HG02623 (cell line): ENCODE data around the gene ASPM.

ENCODE experiments used
- ATAC-seq: cut with Tn5 transposase; IDR thresholded peaks from one replicate; pipeline ENCODE4 v1.9.1; 2021; ENCODE audit warnings: moderate library complexity; ENCODE audit not compliant: unreplicated experiment

The ASPM gene, protein sequence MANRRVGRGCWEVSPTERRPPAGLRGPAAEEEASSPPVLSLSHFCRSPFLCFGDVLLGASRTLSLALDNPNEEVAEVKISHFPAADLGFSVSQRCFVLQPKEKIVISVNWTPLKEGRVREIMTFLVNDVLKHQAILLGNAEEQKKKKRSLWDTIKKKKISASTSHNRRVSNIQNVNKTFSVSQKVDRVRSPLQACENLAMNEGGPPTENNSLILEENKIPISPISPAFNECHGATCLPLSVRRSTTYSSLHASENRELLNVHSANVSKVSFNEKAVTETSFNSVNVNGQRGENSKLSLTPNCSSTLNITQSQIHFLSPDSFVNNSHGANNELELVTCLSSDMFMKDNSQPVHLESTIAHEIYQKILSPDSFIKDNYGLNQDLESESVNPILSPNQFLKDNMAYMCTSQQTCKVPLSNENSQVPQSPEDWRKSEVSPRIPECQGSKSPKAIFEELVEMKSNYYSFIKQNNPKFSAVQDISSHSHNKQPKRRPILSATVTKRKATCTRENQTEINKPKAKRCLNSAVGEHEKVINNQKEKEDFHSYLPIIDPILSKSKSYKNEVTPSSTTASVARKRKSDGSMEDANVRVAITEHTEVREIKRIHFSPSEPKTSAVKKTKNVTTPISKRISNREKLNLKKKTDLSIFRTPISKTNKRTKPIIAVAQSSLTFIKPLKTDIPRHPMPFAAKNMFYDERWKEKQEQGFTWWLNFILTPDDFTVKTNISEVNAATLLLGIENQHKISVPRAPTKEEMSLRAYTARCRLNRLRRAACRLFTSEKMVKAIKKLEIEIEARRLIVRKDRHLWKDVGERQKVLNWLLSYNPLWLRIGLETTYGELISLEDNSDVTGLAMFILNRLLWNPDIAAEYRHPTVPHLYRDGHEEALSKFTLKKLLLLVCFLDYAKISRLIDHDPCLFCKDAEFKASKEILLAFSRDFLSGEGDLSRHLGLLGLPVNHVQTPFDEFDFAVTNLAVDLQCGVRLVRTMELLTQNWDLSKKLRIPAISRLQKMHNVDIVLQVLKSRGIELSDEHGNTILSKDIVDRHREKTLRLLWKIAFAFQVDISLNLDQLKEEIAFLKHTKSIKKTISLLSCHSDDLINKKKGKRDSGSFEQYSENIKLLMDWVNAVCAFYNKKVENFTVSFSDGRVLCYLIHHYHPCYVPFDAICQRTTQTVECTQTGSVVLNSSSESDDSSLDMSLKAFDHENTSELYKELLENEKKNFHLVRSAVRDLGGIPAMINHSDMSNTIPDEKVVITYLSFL (N-terminal part only)

DNA sequence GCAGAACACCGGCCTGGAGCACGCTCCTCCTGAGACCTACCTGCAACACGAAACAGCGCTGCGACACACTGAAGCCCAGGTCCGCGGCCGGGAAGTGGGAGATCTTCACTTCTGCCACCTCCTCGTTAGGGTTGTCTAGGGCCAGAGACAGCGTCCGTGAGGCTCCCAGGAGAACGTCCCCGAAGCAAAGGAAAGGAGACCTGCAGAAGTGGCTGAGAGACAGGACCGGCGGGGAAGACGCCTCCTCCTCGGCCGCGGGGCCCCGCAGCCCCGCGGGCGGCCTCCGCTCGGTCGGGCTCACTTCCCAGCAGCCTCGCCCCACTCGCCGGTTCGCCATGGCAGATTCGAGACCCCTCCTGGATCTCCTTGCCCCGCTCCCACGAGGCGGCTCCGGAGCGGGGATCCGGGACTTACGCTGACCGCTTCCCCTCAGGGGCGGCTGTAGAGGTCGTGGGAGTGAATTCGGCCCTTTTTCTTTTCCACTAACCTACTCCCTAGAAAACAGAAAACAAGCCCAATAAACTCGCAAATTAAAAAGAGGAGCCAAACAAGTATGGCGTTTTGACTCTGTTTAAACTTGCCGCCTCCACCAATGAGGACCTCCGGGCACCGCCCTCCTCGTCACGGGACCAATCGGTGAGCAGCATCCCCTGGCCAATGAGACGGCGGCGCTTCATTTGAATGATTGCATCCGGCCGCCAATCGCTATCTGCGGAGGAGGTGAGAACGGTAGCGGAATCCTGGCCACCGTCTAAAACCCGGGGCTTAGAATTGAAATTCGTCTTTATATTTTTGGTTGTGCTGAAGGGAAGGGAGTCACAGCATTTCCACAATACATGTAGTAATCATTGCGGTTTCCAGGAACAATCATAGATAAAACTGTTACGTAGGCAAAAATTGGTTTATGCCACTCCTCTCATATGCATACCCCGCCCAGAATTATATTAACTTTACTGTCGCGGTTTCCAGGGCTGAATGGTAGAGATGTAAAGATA lies at the start of gene ASPM:
Gene ASPM (minus strand): TSS at position 569 of the 995 bp plus-strand sequence. CDS start 232 bp downstream, at position 337.
- ATAC-seq, result peak; percentile 97

DNA sequence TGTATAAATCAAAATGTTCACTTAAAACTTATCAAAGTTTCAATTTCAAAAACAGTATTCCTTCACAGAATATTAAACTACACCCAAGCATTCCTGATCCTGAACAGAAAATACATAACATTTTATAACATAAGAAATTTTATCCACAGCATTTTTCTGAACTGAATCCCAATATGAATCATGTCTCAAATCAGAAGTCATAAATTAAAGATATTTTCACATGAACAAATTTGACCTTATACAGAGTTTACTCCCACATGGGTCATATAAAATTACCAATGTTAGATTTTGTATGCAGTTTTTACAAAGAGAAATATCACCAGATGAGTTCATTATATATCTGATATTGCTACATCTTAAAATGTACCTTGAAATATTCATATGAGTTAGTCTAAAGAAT lies 48.6 kb upstream of the ASPM start:
- ATAC-seq, result no peak

DNA sequence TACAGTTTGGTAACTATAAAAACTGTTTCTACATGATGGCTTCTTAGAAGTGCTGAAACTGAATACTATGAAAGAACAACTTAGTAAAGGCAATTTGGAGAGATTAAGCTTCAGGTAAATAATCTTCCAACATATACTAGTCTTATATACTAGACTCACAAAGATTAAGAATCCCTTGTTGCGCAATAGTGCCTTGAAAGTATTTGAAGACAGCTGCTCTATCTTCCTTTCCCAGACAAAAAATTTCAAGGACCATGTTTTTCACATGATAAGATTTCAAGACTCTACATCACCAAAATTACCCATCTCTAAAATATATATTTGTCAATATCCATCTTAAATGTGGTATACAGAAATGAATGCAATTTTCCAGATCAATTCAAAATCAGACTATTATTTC lies 37.7 kb upstream of the ASPM start:
- ATAC-seq, result no peak

DNA sequence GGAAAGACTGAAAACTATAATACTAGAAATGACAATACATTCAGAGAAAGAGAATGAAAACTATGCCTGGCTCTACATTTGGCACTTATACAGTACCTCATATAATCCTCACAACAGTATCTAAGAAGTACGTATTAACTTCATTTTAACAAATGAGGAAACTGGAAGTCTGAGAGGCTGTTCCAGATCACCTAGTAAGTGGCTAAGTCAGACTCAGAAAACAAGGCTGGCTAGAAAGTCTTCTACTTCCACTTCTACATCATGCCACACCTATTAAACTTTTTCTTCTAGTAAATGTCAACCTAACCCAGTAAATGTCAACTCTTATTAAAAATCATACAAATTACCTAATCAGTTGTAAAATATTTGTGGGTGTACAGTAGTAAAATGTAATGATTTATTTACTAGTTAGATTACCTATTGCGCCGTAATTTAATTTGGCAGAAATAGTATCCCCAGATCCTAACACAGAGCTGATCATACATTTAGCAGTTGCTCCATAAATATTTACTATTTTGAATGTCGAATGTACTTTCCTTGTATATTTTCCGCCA lies 36.8 kb upstream of the ASPM start:
- ATAC-seq, result no peak

DNA sequence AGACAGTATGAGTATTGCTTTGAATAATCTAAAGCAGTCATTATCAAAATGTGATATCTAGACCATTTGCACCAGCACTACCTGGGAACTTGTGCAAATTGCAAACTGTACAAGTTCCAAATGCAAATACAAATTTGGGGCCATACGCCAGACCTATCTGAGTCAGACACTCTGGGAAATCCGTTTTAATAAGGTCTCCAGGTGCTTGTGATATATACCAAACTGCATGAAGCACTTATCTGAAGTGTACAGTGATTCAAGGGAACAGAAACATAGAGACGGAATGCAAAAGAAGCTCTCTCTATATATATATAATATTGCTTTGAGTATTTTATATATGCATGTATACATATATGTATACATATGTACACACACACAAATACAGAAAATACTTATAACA lies 36.2 kb upstream of the ASPM start:
- ATAC-seq, result no peak

DNA sequence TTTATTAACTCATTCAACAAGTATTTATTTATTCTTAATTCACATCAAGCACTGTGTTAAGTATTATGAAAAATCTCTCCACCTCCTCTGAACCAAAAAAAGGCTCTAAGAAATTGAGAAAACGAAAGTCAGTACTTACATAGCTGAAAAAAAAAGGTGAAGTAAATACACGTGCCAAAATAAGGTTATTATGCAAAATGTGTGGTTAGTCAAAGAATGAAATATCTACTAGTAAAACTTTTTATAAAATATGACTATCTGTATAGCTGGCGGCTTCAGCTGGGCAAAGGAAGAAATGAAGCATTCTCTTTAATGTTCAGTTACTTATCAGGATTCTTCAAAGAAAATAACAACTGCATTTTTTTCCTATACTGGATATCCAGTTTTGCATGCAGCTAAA lies 35.5 kb upstream of the ASPM start:
- no peak for ATAC-seq

DNA sequence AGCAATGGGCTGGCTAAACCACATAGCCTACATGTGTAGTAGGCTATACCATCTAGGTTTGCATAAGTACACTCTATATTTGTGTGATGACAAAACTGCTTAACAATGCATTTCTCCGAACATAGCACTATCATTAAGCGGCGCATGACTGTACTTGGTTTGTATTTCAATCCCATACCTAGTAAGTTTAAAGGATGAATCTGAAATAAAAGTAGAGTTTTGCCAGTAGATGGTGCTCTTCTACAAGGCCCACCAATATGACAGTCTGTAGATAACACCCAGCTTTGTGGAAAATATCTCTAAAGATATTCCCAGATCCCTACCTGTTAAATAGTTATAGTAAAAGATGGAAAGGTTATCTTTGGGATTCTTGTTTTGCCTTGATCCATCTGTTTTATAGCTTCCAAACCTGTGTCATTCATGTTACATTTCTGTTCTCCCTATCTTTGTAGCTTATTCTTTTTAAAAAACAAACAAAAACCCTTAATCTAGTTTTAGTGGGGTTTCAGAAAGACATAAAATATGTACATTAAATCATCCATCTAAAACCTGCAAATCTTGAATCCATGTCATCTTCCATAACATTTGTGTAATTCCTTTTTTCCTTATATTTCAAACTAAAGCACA lies 33.9 kb upstream of the ASPM start:
- ATAC-seq, result peak; percentile 45

DNA sequence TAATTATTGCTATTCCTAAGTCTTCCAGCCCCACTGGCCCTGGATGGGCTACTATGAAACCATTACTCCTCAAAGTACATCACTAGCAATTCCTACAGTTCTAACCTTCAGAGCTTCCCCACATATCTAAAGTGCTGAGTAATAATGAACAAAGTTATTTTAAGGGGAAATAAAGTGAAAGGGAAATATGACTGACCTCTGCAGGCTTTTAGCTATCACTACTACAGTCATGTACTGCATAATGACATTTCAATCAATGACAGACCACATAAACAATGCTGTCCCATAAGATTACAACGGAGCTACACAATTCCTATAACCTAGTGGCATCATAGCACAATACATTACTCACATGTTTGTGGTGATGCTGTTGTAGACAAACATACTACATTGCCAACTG lies 32.5 kb upstream of the ASPM start:
- ATAC-seq, result peak; percentile 44

DNA sequence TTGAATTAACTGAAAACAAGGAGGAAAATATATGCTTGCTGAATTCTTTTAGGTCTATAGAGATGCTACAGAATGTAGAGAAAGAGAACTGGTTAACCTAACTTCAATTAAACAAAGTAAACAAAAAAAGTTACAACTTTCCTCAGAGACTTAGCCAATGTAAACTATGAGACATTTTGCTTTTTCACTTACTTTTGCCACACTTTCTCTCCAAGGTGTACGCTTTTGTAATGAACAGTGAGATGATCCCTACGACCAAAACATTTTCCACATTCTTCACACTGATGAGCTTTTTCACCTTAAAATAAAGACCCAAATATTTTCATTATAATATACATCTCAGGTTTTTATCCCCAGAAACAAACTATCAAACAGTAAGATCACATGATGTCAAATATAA lies 28.3 kb upstream of the ASPM start:
- no peak for ATAC-seq

DNA sequence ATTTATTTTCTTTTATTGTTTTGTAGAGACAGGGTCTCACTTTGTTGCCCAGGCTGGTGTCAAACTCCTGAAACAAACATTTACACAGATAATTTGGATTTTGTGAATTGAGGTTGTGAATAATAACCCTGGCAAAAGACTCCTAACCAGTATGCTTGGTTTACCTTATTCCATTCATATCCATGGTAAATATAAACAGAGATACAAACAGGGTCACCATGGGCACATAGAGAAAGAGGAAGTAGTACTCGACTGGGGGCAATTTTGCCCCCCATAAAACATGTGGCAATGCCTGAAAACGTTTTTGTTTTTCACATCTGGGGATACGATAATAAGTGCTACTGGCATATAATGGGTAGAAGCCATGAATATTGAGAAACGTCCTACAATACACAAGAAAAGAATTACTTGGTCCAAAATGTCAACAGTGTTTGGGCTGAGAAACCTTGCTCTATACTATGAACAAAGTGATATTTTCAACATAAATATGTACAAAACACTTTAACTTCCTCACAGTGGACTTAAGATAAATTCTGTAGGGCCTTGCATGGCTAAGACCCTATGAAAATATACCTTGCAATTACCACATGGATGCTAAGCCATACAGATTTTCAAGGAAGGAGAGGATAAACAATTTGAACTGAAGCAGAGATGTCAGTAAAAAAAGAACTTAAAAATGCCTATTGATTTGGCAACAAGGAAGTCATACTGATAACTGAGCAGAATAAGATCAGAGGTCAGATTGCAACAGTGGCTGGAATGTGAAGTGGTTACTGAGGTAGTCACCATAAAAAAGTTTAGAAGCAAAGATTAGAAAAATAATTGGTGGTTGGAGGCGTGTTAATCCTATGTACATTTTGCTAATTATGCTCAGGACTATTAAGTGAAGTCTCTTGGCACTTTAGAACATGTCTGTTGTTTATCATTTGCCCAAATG lies 27.4 kb upstream of the ASPM start:
- ATAC-seq, result no peak

DNA sequence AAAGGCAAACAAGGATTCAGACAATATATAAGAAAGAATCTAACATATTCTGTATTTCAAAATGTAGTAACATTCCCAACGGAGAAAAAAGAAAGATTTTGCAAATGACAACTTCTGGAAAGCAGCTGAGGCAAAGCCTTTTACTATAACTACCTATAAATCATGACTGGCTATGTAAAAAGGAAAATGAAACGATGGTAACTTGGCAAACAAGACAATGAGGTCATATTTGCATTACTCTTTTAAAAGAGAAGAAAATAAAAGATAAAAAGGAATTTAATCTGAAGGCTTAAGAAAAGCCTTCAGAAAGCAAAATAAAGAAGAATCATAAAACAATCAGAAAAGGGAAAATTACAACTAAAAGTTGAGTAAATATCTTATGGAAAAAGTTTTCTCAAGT lies 25.1 kb upstream of the ASPM start:
- no peak for ATAC-seq

DNA sequence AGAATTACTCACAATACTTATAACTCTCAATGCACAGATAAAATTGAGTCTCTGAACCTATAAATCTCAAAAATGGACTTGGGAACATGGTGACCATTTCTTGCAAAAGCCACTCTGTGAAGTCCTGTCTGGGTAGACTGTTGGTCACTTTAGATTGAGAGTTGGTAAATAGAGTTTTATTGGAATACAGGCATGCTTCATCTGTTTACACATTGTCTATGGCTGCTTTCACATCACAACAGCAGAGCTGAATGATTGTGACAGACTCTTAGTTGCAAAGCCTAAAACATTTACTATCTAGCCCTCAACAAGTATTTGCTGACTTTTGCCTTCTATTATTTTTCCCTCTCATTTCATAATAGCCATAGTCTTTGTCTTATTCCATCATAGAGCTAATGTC lies 24.1 kb upstream of the ASPM start:
- ATAC-seq, result no peak

DNA sequence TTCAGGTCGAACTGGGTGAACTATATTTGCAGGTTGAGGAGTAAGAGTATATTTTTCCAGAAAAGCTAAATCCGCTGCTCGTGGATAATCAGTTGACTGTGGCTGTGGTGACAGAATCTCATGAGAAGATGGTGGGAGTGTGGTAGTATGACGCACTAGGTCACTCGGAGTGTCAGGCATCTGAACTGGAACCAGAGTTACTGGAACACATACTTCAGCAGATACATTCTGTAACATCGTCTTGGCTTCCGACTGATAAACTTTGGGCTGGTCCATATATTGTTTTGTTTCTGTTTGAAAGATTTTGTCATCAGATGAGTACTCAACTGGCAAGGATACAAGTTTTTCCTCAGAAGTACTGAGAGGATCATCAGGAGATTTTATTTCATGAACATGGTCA lies 13.0 kb upstream of the ASPM start:
- no peak for ATAC-seq

DNA sequence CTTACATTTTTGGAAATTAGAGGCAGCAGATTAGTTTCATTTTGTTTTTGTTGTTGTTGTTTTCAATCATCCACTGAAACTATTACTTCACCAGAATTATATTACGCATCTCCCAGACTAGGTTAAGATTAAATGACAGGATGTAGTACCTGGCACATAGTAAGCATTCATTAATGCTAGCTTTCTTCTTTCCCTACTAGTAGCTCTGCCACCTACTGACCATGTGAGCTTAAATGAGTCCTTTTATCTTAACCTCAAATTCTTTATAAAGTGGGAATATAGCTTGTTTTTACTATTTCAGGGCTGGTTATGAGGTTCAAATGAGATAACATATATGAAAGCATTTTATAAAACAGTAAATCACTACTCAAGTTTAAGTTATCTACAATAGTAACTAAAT lies 10.2 kb upstream of the ASPM start:
- ATAC-seq, result no peak

DNA sequence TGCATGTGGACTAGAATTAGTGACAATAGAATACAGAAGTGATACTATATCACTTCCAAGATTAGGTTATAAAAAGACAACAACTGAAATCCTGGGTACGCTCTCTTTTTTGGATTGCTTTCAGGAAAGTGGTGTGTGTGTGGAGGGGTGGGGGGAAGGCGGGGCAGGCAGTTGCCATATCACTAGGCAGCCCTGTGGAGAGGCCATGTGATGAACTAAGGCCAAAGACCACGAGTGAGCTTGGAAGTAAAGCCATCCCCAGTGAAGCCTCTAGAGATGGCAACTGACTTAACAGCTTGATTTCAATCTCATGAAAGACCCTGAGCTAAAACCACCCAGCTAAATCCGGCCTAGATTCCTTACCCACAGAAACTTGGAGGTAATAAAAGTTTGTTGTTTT lies 6.2 kb upstream of the ASPM start:
- ATAC-seq, result no peak

DNA sequence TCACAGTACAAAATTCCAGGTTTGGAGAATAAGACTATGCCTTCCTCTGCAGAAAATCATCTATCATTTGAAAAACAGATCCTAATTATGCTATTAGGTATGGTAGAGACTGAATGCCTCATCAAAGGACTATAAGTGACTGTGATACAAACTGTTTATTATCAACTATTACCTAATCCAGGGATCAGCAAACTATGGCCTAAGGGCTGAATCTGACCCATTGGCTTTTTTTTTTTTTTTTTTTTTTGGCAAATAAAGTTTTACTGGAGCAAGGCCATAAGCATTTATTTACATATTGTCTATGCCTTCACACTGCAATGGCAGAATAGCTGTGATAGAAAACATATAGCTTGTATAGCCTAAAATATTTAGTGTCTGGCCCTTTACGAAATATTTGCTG lies 4.7 kb upstream of the ASPM start:
- ATAC-seq, result no peak

DNA sequence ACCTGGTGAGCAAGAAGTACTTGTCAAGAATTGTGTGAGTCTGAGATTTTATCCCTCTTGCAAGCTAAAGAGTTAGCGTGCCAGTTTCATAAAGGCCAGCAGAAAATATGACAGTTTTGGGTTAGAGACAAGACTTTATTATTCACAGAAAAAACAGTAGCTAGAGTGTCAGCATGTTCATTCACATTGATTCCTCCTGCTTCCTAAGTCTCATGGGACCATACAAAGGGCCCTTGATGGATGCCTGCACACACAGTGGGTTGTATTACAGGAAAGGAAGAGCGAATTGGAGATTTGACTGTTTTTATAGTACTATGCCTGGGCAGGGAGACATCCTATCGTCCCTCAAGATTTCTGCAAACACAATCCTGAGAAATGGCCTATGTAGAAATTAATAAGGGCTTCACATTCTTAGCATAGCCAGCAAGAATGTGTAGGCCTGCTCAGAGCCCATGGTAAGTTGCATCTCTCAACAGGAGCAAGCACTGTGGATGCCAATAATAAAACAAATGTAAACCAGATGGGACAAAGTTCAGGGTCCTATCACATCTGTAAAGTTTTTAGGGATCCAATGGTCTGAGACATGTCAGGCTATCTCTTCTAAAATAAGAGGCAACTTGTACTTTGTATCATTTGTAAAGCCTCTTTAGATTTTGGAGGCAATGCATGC lies 4.0 kb upstream of the ASPM start:
- no peak for ATAC-seq

DNA sequence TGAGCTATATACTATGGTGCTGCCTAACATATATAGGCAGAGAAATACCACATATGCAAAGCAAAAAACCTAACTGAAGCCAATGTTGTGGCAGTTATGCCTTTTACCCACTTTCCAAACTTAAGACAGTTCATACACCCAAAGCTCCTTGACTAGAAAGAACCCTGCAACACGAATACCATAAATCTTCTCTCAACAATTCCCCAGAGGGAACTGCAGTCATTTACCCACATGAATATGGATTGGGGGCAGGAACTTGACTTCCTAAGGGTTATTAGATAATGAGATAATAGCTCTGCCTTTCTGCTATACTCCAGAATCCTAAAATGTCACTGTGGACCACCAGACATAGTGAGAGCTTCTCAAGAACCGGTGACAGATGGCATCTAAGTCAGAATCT lies 2.9 kb upstream of the ASPM start:
- ATAC-seq, result no peak
